ENCODE measurements around the gene RNF141.

GRCh38 chr11:10503777-10504480, 37.1 kb downstream of the RNF141 start:
- TF ChIP-seq CTCF (IDR thresholded peaks at IDR 0.05) = no peak
- TF ChIP-seq POLR2A (IDR thresholded peaks at IDR 0.05) = no peak
